Esophagus squamous epithelium (tissue), 4 donors: ENCODE data around the gene LIG1.

ENCODE experiments used
- POLR2A ChIP-seq, 4 donors: fragments of 450-650 bp; IDR thresholded peaks; one replicate each; pipeline ENCODE4 v1.6.1; 2017; ENCODE audit warnings: antibody characterized with exemption in 4 of 4, mild to moderate bottlenecking in 4 of 4, moderate library complexity in 3 of 4
- TF ChIP-seq, protein P1 (sequence below), 6 experiments: fragments of 450-650 bp in 4 of 6; fragments of 200-600 bp in 2 of 6; sonication (generic) in 2 of 6; IDR thresholded peaks; one replicate each; pipeline ENCODE4 v1.5.1; 2016 to 2019; ENCODE audit warnings: antibody characterized with exemption in 6 of 6, mild to moderate bottlenecking in 4 of 6, moderate library complexity in 4 of 6

DNA sequence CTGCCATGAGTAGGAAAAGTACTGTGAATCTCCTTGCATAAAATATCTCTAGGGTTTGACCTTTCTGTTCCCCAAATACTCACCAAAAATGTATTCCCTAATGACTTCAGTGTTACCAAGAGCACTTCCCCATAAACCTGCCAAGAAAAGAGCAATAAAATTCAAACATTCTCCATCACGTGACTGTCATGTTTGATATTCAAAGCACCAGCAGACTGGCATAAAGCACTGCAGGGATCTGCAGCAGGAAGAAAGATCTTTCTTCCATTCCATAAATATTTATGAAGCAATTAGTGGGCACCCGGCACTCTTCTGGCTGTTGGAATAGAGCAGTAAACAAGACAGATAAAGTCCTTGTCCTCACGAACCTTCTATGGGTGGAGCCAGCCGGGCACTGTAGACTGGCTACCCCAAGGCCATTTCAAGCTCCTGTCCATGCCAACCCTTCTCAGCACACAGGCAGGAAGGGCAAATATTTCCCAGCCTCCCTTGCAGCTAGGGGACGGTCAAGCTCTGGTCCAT is 79.8 kb downstream of the LIG1 start:
- TF ChIP-seq, protein P1, sequence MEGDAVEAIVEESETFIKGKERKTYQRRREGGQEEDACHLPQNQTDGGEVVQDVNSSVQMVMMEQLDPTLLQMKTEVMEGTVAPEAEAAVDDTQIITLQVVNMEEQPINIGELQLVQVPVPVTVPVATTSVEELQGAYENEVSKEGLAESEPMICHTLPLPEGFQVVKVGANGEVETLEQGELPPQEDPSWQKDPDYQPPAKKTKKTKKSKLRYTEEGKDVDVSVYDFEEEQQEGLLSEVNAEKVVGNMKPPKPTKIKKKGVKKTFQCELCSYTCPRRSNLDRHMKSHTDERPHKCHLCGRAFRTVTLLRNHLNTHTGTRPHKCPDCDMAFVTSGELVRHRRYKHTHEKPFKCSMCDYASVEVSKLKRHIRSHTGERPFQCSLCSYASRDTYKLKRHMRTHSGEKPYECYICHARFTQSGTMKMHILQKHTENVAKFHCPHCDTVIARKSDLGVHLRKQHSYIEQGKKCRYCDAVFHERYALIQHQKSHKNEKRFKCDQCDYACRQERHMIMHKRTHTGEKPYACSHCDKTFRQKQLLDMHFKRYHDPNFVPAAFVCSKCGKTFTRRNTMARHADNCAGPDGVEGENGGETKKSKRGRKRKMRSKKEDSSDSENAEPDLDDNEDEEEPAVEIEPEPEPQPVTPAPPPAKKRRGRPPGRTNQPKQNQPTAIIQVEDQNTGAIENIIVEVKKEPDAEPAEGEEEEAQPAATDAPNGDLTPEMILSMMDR (IDR thresholded peaks at IDR 0.05), result no peak
- no peak for TF ChIP-seq POLR2A (IDR thresholded peaks at IDR 0.05)
